ENCODE results near the gene CEMIP. TPM values are rescaled to one million over a fixed set of nuclear protein-coding genes. Genes with fewer than 3 reads are reported as not detected.

Gene CEMIP
- total and polyA plus RNA-seq, 7 experiments from 2014 or later, result 0.02 TPM; not detected in 6

DNA sequence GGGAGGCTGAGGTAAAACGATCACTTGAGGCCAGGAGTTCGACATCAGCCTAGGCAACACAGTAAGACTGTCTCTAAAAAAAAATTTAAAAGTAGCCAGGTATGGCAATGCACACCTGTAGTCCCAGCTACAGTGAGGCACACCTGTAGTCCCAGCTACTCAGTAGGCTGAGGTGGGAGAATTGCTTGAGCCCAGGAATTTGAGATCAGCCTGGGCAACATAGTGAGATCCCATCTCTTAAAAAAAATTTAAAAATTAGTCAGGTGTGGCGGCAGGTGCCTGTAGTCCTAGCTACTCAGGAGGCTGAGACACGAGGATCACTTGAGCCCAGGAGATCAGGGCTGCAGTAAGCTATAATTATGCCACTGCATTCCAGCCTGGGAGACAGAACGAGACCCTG, 203.7 kb downstream of the CEMIP start:
- no peaks in the 10 kb centered on the region for H3K9me3 Mint-ChIP-seq
- Histone ChIP-seq H3K4me1 (ENCODE audit: control insufficient read depth in 2 of 2, insufficient read depth in 2 of 2, low read length in 2 of 2) (peaks cover 15 to 16% of the 10 kb centered on the region in 2 donors), H3K27me3 (ENCODE audit: control insufficient read depth in 2 of 2, insufficient read depth in 2 of 2, low read length in 2 of 2) (no peaks in the 10 kb centered on the region), H3K36me3 (ENCODE audit: control insufficient read depth in 2 of 3, insufficient read depth in 3 of 3, low read length in 3 of 3) (peaks cover 0 to 37% (median 0%) of the 10 kb centered on the region in 3 experiments), H3K27ac (ENCODE audit: low read depth, low read length) (no peak overlapping the region), H3K9me3 (ENCODE audit: control insufficient read depth in 2 of 3, low read length in 3 of 3) (no peaks in the 10 kb centered on the region), H3K4me3 (ENCODE audit: low read length) (no peak overlapping the region)
- CTCF ChIA-PET, result no interaction called here
- POLR2A ChIA-PET, result no interaction called here
- H3K27ac Mint-ChIP-seq, result peak overlapping the region in 3 of 9 donors; percentile 48 to 76 (median 75)
- peak overlapping the region in 1 of 10 donors; percentile 44 for H3K4me3 Mint-ChIP-seq
- ATAC-seq (no peak), DNase-seq (no peak)
- peaks cover 0 to 31% (median 17%) of the 10 kb centered on the region in 5 donors for H3K36me3 Mint-ChIP-seq
- H3K27me3 Mint-ChIP-seq, result no peaks in the 10 kb centered on the region
- intact Hi-C loops (cut with micrococcal nuclease), result loop anchor here in 1 of 2 donors (10.0 kb wide), 1 partner anchor 1088 kb away; the partner anchor contains the start of gene MTHFS
- peaks cover 37 to 70% (median 64%) of the 10 kb centered on the region in 7 donors for H3K4me1 Mint-ChIP-seq

DNA sequence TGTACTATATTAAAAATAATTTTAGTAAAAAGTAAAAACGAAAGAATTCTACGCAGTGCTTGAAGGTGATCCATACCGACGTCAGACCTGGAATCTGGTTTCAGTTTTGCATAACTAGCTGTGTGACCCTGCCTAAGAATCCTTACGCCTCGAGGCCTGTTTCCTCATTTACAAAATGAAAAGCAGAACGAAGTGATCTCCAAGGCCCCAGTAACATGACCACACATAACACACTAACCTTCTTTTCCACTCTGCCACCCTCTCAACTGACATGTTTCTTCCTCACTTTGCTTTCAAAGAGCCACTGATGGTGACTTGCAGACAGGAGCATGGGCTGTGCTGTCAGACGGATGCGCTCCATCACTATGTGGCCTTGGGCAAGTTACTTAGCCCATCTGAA, 205.7 kb downstream of the CEMIP start:
- ChIA-PET POLR2A (no interaction called here), CTCF (interaction anchor here (1.4 kb wide), 1 partner anchor 281 kb away, joined by 3 read pairs; no protein-coding TSS in a partner anchor)
- ATAC-seq (peak; percentile 28), DNase-seq (no peak)
- Histone ChIP-seq H3K4me1 (ENCODE audit: control insufficient read depth in 2 of 2, insufficient read depth in 2 of 2, low read length in 2 of 2) (peaks cover 28% of the 10 kb centered on the region in 2 donors), H3K9me3 (ENCODE audit: control insufficient read depth in 2 of 3, low read length in 3 of 3) (no peaks in the 10 kb centered on the region), H3K27ac (ENCODE audit: low read depth, low read length) (no peak overlapping the region), H3K36me3 (ENCODE audit: control insufficient read depth in 2 of 3, insufficient read depth in 3 of 3, low read length in 3 of 3) (peaks cover 0 to 26% (median 0%) of the 10 kb centered on the region in 3 experiments), H3K27me3 (ENCODE audit: control insufficient read depth in 2 of 2, insufficient read depth in 2 of 2, low read length in 2 of 2) (no peaks in the 10 kb centered on the region), H3K4me3 (ENCODE audit: low read length) (no peak overlapping the region)
- Mint-ChIP-seq H3K27ac (peak overlapping the region in 6 of 9 donors; percentile 5 to 64 (median 28)), H3K9me3 (no peaks in the 10 kb centered on the region), H3K27me3 (no peaks in the 10 kb centered on the region), H3K4me1 (peaks cover 48 to 76% (median 69%) of the 10 kb centered on the region in 7 donors), H3K4me3 (peak overlapping the region in 9 of 10 donors; percentile 18 to 62 (median 44)), H3K36me3 (peaks cover 0 to 19% (median 15%) of the 10 kb centered on the region in 5 donors)
- intact Hi-C loops (cut with micrococcal nuclease), result loop anchor here (5.0 to 10.0 kb wide), 2 partner anchors 1062 to 1090 kb away; partner anchors contain the start of genes MEX3B (in 1 of the 2) and MTHFS (in 1 of the 2)

DNA sequence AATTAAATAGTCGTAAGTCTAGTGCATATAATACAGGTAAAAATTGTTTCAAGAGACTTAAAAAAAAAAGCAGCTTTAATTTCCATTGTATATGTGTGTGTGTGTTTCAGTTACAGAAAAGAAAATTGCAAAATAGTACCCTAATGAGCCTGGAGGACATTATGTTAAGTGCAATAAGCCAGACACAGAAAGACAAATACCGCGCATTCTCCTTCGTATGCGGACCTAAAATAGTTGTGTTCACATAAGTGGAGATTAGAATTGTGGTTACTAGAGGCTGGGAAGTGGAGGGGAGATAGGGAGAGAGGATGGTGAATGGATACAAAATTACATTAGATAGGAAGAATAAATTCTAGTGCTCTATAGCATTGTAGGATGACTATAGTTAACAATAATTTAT, 206.8 kb downstream of the CEMIP start:
- CTCF ChIA-PET, result interaction anchor here (1.4 to 1.5 kb wide), 2 partner anchors 16 to 280 kb away, joined by 4 to 5 read pairs; no protein-coding TSS in a partner anchor
- H3K36me3 ChIP-seq (ENCODE audit: control insufficient read depth in 2 of 3, insufficient read depth in 3 of 3, low read length in 3 of 3), result peaks cover 0 to 16% (median 0%) of the 10 kb centered on the region in 3 experiments
- ATAC-seq, result no peak
- Mint-ChIP-seq H3K4me3 (peak overlapping the region in 6 of 10 donors; percentile 3 to 95 (median 18)), H3K27ac (peak overlapping the region in 3 of 9 donors; percentile 3 to 26 (median 25)), H3K36me3 (peaks cover 0 to 17% (median 15%) of the 10 kb centered on the region in 5 donors), H3K9me3 (no peaks in the 10 kb centered on the region), H3K27me3 (no peaks in the 10 kb centered on the region), H3K4me1 (peaks cover 48 to 82% (median 75%) of the 10 kb centered on the region in 7 donors)
- H3K4me3 ChIP-seq (ENCODE audit: low read length), result no peak overlapping the region
- POLR2A ChIA-PET, result interaction anchor here (0.7 to 7.3 kb wide), 2 partner anchors 15 to 16 kb away, joined by 4 to 87 read pairs; partner anchors contain the start of gene TLNRD1
- no peaks in the 10 kb centered on the region for H3K27me3 ChIP-seq (ENCODE audit: control insufficient read depth in 2 of 2, insufficient read depth in 2 of 2, low read length in 2 of 2)
- no peak for DNase-seq
- H3K9me3 ChIP-seq (ENCODE audit: control insufficient read depth in 2 of 3, low read length in 3 of 3), result no peaks in the 10 kb centered on the region
- H3K4me1 ChIP-seq (ENCODE audit: control insufficient read depth in 2 of 2, insufficient read depth in 2 of 2, low read length in 2 of 2), result peaks cover 34 to 37% of the 10 kb centered on the region in 2 donors
- intact Hi-C loops (cut with micrococcal nuclease), result loop anchor here (5.0 to 10.0 kb wide), 2 partner anchors 1061 to 1091 kb away; partner anchors contain the start of genes MEX3B (in 1 of the 2) and MTHFS (in 1 of the 2)
- H3K27ac ChIP-seq (ENCODE audit: low read depth, low read length), result no peak overlapping the region

DNA sequence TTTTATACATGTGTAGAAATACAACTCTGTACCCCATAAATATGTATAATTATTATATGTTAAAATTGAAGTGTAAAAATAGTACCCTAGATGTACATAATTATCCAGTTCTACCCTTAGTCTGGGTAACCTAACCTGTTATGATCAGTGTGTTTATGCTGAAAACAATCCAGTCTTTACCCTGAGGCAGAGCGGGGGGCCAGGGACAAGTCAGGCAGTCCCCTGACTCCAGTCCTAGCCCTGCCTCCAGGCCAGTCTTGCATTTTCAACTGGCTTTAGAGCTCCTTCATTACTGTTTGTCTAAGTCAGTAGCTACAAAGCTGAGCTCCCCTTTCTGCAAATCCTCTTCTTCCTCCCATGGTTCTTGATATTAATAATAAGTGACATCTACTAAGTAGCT, 207.3 kb downstream of the CEMIP start:
- Histone ChIP-seq H3K36me3 (ENCODE audit: control insufficient read depth in 2 of 3, insufficient read depth in 3 of 3, low read length in 3 of 3) (peaks cover 0 to 16% (median 0%) of the 10 kb centered on the region in 3 experiments), H3K4me1 (ENCODE audit: control insufficient read depth in 2 of 2, insufficient read depth in 2 of 2, low read length in 2 of 2) (peaks cover 34 to 41% of the 10 kb centered on the region in 2 donors), H3K27me3 (ENCODE audit: control insufficient read depth in 2 of 2, insufficient read depth in 2 of 2, low read length in 2 of 2) (no peaks in the 10 kb centered on the region), H3K4me3 (ENCODE audit: low read length) (no peak overlapping the region), H3K27ac (ENCODE audit: low read depth, low read length) (no peak overlapping the region), H3K9me3 (ENCODE audit: control insufficient read depth in 2 of 3, low read length in 3 of 3) (no peaks in the 10 kb centered on the region)
- intact Hi-C loops (cut with micrococcal nuclease), result loop anchor here (5.0 to 10.0 kb wide), 2 partner anchors 1061 to 1092 kb away; partner anchors contain the start of genes MEX3B (in 1 of the 2) and MTHFS (in 1 of the 2)
- peak overlapping the region in 3 of 9 donors; percentile 3 to 46 (median 30) for H3K27ac Mint-ChIP-seq
- DNase-seq (no peak), ATAC-seq (no peak)
- no peaks in the 10 kb centered on the region for H3K9me3 Mint-ChIP-seq
- no peaks in the 10 kb centered on the region for H3K27me3 Mint-ChIP-seq
- peaks cover 48 to 87% (median 80%) of the 10 kb centered on the region in 7 donors for H3K4me1 Mint-ChIP-seq
- peaks cover 0 to 17% (median 15%) of the 10 kb centered on the region in 5 donors for H3K36me3 Mint-ChIP-seq
- peak overlapping the region in 8 of 10 donors; percentile 2 to 97 (median 50) for H3K4me3 Mint-ChIP-seq
- CTCF ChIA-PET, result interaction anchor here (0.5 to 1.5 kb wide), 4 partner anchors 16 to 279 kb away, joined by 3 to 5 read pairs (median 4); no protein-coding TSS in a partner anchor
- POLR2A ChIA-PET, result interaction anchor here (7.3 kb wide), 1 partner anchor 16 kb away, joined by 87 read pairs; the partner anchor contains the start of gene TLNRD1

DNA sequence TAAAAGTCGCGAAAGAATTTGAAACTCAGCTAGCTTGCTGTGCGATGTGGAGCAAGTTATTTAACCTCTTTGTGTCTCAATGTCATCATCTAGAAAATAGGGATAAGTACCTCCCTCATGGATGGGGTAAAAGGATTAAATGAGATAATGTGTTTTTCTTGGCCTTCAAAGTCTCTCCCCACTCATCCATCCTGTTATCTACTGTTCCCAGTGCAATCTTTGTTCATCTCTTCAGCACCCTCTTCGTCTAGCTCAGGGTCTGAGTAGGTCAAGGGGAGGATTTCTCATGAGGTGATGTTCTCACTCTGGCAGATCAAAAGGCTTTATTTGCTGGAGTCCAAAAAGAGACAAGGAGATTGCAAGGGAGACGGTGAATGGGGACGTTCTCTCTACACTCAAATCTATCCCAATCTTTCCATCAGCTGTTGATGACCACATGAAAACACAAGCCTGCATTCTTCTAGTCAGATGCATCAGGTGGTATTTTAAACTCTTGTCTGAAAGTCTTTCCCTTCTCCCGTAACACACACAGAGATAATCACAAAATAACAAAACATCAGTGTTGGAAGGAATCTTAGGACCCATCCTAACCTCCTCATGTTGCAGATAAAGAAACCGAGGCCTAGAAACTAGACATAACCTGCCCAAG, 209.1 kb downstream of the CEMIP start:
- ChIA-PET POLR2A (interaction anchor here (1.4 to 7.3 kb wide), 2 partner anchors 14 to 278 kb away, joined by 3 to 87 read pairs; partner anchors contain the start of gene TLNRD1), CTCF (no interaction called here)
- Mint-ChIP-seq H3K27ac (peak overlapping the region; percentile 92 to 99 (median 99)), H3K27me3 (no peaks in the 10 kb centered on the region), H3K4me3 (peak overlapping the region; percentile 95 to 100 (median 98)), H3K36me3 (peaks cover 0 to 11% (median 7%) of the 10 kb centered on the region in 5 donors), H3K9me3 (no peaks in the 10 kb centered on the region), H3K4me1 (peaks cover 47 to 81% (median 78%) of the 10 kb centered on the region in 7 donors)
- H3K27ac ChIP-seq (ENCODE audit: low read depth, low read length), result peak overlapping the region; percentile 90
- no peak for DNase-seq
- H3K4me1 ChIP-seq (ENCODE audit: control insufficient read depth in 2 of 2, insufficient read depth in 2 of 2, low read length in 2 of 2), result peaks cover 34 to 45% of the 10 kb centered on the region in 2 donors
- H3K9me3 ChIP-seq (ENCODE audit: control insufficient read depth in 2 of 3, low read length in 3 of 3), result no peaks in the 10 kb centered on the region
- no peaks in the 10 kb centered on the region for H3K27me3 ChIP-seq (ENCODE audit: control insufficient read depth in 2 of 2, insufficient read depth in 2 of 2, low read length in 2 of 2)
- H3K36me3 ChIP-seq (ENCODE audit: control insufficient read depth in 2 of 3, insufficient read depth in 3 of 3, low read length in 3 of 3), result peaks cover 0 to 11% (median 0%) of the 10 kb centered on the region in 3 experiments
- ATAC-seq, result no peak
- intact Hi-C loops (cut with micrococcal nuclease), result loop anchor here (2.0 to 10.0 kb wide), 5 partner anchors 17 to 1093 kb away; partner anchors contain the start of genes FAH (in 1 of the 2), MEX3B (in 1 of the 2) and MTHFS (in 1 of the 2)
- peak overlapping the region; percentile 95 for H3K4me3 ChIP-seq (ENCODE audit: low read length)

DNA sequence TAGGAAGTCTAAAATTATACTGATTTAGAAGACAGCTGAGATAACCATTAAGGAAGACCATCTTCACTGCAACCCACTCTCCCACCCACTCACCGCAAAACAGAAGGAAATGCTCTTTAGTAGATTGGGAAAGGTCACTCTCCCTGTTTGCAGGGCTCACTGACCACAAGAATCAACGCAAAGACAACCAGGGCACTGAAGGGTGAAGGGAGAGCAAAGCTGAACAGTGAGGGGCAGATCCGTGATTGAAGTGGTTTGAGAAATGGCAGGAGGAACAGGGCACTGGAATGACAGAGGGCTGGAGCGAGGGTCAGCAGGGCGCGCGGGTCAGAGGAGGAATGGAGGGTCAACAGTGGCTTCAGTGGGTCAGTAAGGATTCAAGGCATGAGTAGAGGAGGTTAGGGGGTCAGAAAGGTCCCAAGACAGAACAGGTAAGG, 209.9 kb downstream of the CEMIP start:
- peak overlapping the region; percentile 90 for H3K27ac ChIP-seq (ENCODE audit: low read depth, low read length)
- peaks cover 42 to 75% (median 71%) of the 10 kb centered on the region in 7 donors for H3K4me1 Mint-ChIP-seq
- H3K36me3 Mint-ChIP-seq, result peaks cover 0 to 11% (median 7%) of the 10 kb centered on the region in 5 donors
- H3K27ac Mint-ChIP-seq, result peak overlapping the region; percentile 92 to 99 (median 99)
- ChIA-PET CTCF (interaction anchor here (0.6 kb wide), 1 partner anchor 118 kb away, joined by 4 read pairs; no protein-coding TSS in a partner anchor), POLR2A (interaction anchor here (1.1 to 7.3 kb wide), 3 partner anchors 10 to 277 kb away, joined by 3 to 87 read pairs (median 3); partner anchors contain the start of gene TLNRD1)
- peaks cover 32 to 45% of the 10 kb centered on the region in 2 donors for H3K4me1 ChIP-seq (ENCODE audit: control insufficient read depth in 2 of 2, insufficient read depth in 2 of 2, low read length in 2 of 2)
- peak in 1 of 9 donors; percentile 27 for DNase-seq
- no peaks in the 10 kb centered on the region for H3K9me3 ChIP-seq (ENCODE audit: control insufficient read depth in 2 of 3, low read length in 3 of 3)
- intact Hi-C loops (cut with micrococcal nuclease), result loop anchor here (1.0 to 10.0 kb wide), 6 partner anchors 11 to 1094 kb away; partner anchors contain the start of genes TLNRD1 (in 2 of the 2), FAH (in 1 of the 2), MEX3B (in 1 of the 2) and MTHFS (in 1 of the 2)
- H3K9me3 Mint-ChIP-seq, result no peaks in the 10 kb centered on the region
- no peaks in the 10 kb centered on the region for H3K27me3 Mint-ChIP-seq
- no peak for ATAC-seq
- no peaks in the 10 kb centered on the region for H3K27me3 ChIP-seq (ENCODE audit: control insufficient read depth in 2 of 2, insufficient read depth in 2 of 2, low read length in 2 of 2)
- peak overlapping the region; percentile 95 for H3K4me3 ChIP-seq (ENCODE audit: low read length)
- peak overlapping the region; percentile 95 to 100 (median 98) for H3K4me3 Mint-ChIP-seq
- peaks cover 0 to 11% (median 0%) of the 10 kb centered on the region in 3 experiments for H3K36me3 ChIP-seq (ENCODE audit: control insufficient read depth in 2 of 3, insufficient read depth in 3 of 3, low read length in 3 of 3)

Data from naive thymus-derived CD4-positive, alpha-beta T cell (primary cell).